ENCODE measurements around the gene CCDC197.

The CCDC197 gene

DNA sequence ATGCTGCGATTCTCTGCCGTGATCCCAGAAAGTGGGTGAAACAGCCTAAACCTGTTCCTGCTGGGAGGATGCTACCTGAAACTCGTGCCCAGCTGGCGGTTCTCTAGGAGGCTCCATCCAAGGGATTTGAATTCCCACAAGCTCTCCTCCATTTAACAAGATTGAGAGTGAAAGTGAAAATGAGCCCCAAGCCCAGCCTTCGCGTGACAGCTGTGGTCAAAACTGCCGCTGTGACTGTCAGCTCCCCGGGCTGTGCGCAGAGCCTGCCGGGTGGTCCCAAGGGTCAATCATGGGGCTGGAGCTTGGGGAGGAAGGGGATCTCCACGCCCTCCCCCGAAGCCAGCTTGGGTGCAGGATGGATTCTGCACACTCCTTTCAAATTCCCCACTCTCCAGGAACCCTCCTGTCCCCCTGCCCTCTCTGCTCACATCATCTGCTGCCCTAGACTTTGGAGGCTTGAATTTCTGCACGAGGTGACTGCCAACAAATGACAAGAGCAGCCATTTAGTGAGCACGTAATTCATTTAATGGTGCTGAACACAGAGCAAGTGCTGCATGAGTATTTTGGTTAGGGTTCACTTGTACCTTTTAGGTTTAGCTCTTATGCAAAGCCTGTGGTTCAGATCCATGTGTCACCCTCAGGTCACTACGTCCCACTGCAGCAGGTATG lies 26.0 kb upstream of the CCDC197 start:
- Histone ChIP-seq H3K36me3 (ENCODE audit: low read length) (no peaks in the 10 kb centered on the region), H3K4me3 (ENCODE audit: insufficient read depth, low read length, poor library complexity, severe bottlenecking) (peak overlapping the region; percentile 24), H3K4me2 (ENCODE audit: low read depth, low read length, poor library complexity, severe bottlenecking) (peak overlapping the region; percentile 75), H3K27me3 (ENCODE audit: low read length) (no peaks in the 10 kb centered on the region), H3K9ac (ENCODE audit: low read length) (peak overlapping the region; percentile 60), H3K27ac (ENCODE audit: low read depth, low read length) (peak overlapping the region; percentile 99), H3K9me2 (replicated peaks; ENCODE audit: insufficient read depth, low read length) (no peaks in the 10 kb centered on the region), H3F3A (ENCODE audit: insufficient read depth) (peaks cover 53% of the 10 kb centered on the region), H2AFZ (ENCODE audit: low read depth, low read length, severe bottlenecking) (no peak overlapping the region), H4K20me1 (ENCODE audit: low read depth, low read length) (no peaks in the 10 kb centered on the region), H3K9me3 (ENCODE audit: insufficient read depth, low read length) (no peaks in the 10 kb centered on the region), H3K79me2 (ENCODE audit: insufficient read depth, low read length) (peaks cover 8% of the 10 kb centered on the region)
- no peak for TF ChIP-seq EZH2phosphoT487 (conservative IDR thresholded peaks at IDR 0.05; ENCODE audit: low read length)
- TF ChIP-seq, protein P1, sequence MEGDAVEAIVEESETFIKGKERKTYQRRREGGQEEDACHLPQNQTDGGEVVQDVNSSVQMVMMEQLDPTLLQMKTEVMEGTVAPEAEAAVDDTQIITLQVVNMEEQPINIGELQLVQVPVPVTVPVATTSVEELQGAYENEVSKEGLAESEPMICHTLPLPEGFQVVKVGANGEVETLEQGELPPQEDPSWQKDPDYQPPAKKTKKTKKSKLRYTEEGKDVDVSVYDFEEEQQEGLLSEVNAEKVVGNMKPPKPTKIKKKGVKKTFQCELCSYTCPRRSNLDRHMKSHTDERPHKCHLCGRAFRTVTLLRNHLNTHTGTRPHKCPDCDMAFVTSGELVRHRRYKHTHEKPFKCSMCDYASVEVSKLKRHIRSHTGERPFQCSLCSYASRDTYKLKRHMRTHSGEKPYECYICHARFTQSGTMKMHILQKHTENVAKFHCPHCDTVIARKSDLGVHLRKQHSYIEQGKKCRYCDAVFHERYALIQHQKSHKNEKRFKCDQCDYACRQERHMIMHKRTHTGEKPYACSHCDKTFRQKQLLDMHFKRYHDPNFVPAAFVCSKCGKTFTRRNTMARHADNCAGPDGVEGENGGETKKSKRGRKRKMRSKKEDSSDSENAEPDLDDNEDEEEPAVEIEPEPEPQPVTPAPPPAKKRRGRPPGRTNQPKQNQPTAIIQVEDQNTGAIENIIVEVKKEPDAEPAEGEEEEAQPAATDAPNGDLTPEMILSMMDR (IDR thresholded peaks at IDR 0.05; ENCODE audit: insufficient read depth, low read length, poor library complexity, severe bottlenecking): no peak

DNA sequence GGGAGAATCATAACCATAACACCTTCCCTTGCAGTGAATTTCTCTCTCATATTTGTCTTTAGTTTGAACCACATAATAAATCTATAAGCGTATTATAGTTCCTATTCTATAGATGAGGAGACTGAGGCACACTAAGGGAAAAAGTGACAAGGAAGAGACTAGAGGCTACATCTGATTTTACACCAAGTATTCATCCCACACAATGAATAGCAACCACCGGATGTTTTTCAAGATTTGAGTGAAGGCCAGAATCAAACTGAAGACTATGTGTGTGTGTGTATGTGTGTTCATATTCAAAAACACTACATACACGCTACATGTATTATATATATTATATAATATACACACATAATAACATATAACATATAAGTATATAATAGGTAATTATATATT lies 25.5 kb upstream of the CCDC197 start:
- H4K20me1 ChIP-seq (ENCODE audit: low read depth, low read length): no peaks in the 10 kb centered on the region
- H3K27me3 ChIP-seq (ENCODE audit: low read length): no peaks in the 10 kb centered on the region
- H3K9me2 ChIP-seq (replicated peaks; ENCODE audit: insufficient read depth, low read length): no peaks in the 10 kb centered on the region
- peak overlapping the region; percentile 24 for H3K4me3 ChIP-seq (ENCODE audit: insufficient read depth, low read length, poor library complexity, severe bottlenecking)
- H3K36me3 ChIP-seq (ENCODE audit: low read length): no peaks in the 10 kb centered on the region
- H3K9ac ChIP-seq (ENCODE audit: low read length): peak overlapping the region; percentile 60
- no peak overlapping the region for H2AFZ ChIP-seq (ENCODE audit: low read depth, low read length, severe bottlenecking)
- TF ChIP-seq EZH2phosphoT487 (conservative IDR thresholded peaks at IDR 0.05; ENCODE audit: low read length): no peak
- TF ChIP-seq, protein P1 (IDR thresholded peaks at IDR 0.05; ENCODE audit: insufficient read depth, low read length, poor library complexity, severe bottlenecking): no peak
- H3K27ac ChIP-seq (ENCODE audit: low read depth, low read length): peak overlapping the region; percentile 99
- H3K79me2 ChIP-seq (ENCODE audit: insufficient read depth, low read length): peaks cover 8% of the 10 kb centered on the region
- H3F3A ChIP-seq (ENCODE audit: insufficient read depth): peaks cover 54% of the 10 kb centered on the region
- no peaks in the 10 kb centered on the region for H3K9me3 ChIP-seq (ENCODE audit: insufficient read depth, low read length)
- H3K4me2 ChIP-seq (ENCODE audit: low read depth, low read length, poor library complexity, severe bottlenecking): peak overlapping the region; percentile 75

GRCh38 chr14:93972618-93973205 lies 24.4 kb upstream of the CCDC197 start:
- peaks cover 2% of the 10 kb centered on the region; the same call in 1 of the 2 replicates for H3K36me3 ChIP-seq (ENCODE audit: low read length)
- no peak overlapping the region for H3K4me3 ChIP-seq (ENCODE audit: insufficient read depth, low read length, poor library complexity, severe bottlenecking)
- peak overlapping the region; percentile 75 for H3K4me2 ChIP-seq (ENCODE audit: low read depth, low read length, poor library complexity, severe bottlenecking)
- H2AFZ ChIP-seq (ENCODE audit: low read depth, low read length, severe bottlenecking): no peak overlapping the region
- TF ChIP-seq, protein P1 (IDR thresholded peaks at IDR 0.05; ENCODE audit: insufficient read depth, low read length, poor library complexity, severe bottlenecking): no peak
- TF ChIP-seq EZH2phosphoT487 (conservative IDR thresholded peaks at IDR 0.05; ENCODE audit: low read length): no peak
- peaks cover 5% of the 10 kb centered on the region; the same call in 1 of the 2 replicates for H3K9me3 ChIP-seq (ENCODE audit: insufficient read depth, low read length)
- H4K20me1 ChIP-seq (ENCODE audit: low read depth, low read length): no peaks in the 10 kb centered on the region
- peaks cover 8% of the 10 kb centered on the region for H3K79me2 ChIP-seq (ENCODE audit: insufficient read depth, low read length)
- H3K27me3 ChIP-seq (ENCODE audit: low read length): no peaks in the 10 kb centered on the region
- no peaks in the 10 kb centered on the region for H3K9me2 ChIP-seq (replicated peaks; ENCODE audit: insufficient read depth, low read length)
- peaks cover 63% of the 10 kb centered on the region for H3F3A ChIP-seq (ENCODE audit: insufficient read depth)
- peak overlapping the region; percentile 66 for H3K9ac ChIP-seq (ENCODE audit: low read length)
- peak overlapping the region; percentile 99 for H3K27ac ChIP-seq (ENCODE audit: low read depth, low read length)

All from SU-DHL-6 (cell line).